Upper lobe of left lung (tissue), 6 donors: ENCODE measurements around the gene SPOCD1. TPM values are rescaled to one million over a fixed set of nuclear protein-coding genes. Genes with fewer than 3 reads are reported as not detected.

ENCODE experiments used
- ATAC-seq, 2 donors: fragments of 200-7000 bp; cut with Tn5 transposase; one replicate each; pipeline ENCODE4 v1.9.1; 2022; ENCODE audit warnings: mild to moderate bottlenecking in 2 of 2, moderate library complexity in 2 of 2; ENCODE audit not compliant: low FRiP score in 2 of 2
- DNase-seq, 2 donors: peaks; one replicate each; pipeline ENCODE4 v3.0.0-alpha.2; 2019 to 2020
- H3K27ac ChIP-seq, 4 donors: fragments of 200-600 bp; sonication (generic); one replicate each; pipeline ENCODE4 v1.5.1; 2016 to 2019
- H3K27me3 ChIP-seq, 4 donors: fragments of 200-600 bp; sonication (generic); one replicate each; pipeline ENCODE4 v1.5.1; 2017 to 2019
- H3K36me3 ChIP-seq, 4 donors: fragments of 200-600 bp; sonication (generic); one replicate each; pipeline ENCODE4 v1.5.1; 2016 to 2019
- H3K4me1 ChIP-seq, 4 donors: fragments of 200-600 bp; sonication (generic); one replicate each; pipeline ENCODE4 v1.5.1; 2018 to 2019
- H3K4me3 ChIP-seq, 4 donors: fragments of 200-600 bp; sonication (generic); one replicate each; pipeline ENCODE4 v1.5.1; 2017 to 2019; ENCODE audit warnings: mild to moderate bottlenecking in 2 of 4, moderate library complexity in 1 of 4
- H3K9me3 ChIP-seq, 4 donors: fragments of 200-600 bp; sonication (generic); one replicate each; pipeline ENCODE4 v1.5.1; 2018 to 2019
- EP300 ChIP-seq, 4 donors: sonication (generic); formaldehyde crosslinking; IDR thresholded peaks; one replicate each; pipeline ENCODE4 v1.5.1; 2017; ENCODE audit warnings: antibody characterized with exemption in 4 of 4, control low read depth in 2 of 4
- POLR2A ChIP-seq, 4 donors: fragments of 450-650 bp; IDR thresholded peaks; one replicate each; pipeline ENCODE4 v1.5.1; 2016 to 2017; ENCODE audit warnings: antibody characterized with exemption in 4 of 4, mild to moderate bottlenecking in 2 of 4
- POLR2AphosphoS5 ChIP-seq, 2 donors: sonication (generic); formaldehyde crosslinking; IDR thresholded peaks; one replicate each; pipeline ENCODE4 v1.5.1; 2017; ENCODE audit warnings: antibody characterized with exemption in 2 of 2
- WGBS, 2 donors: methylation state at CpG; one replicate each; pipeline ENCODE4 v1.1.5; 2017 to 2018; 5-methylcytosine and 5-hydroxymethylcytosine counted together
- total RNA-seq, 6 donors: library from RNA; depleted of rRNA in 4 of 6; stranded (reverse); fragments of >200 nt in 4 of 6; gene quantifications; one replicate each; pipeline versions ENCODE4 v1.1.0 to v1.2.1, GENCODE V29; 2016 to 2021
- TF ChIP-seq, protein P1 (sequence below), 6 experiments: fragments of 450-650 bp in 4 of 6; fragments of 200-600 bp in 2 of 6; sonication (generic) in 2 of 6; IDR thresholded peaks; one replicate each; pipeline ENCODE4 v1.5.1; 2016 to 2019; ENCODE audit warnings: antibody characterized with exemption in 6 of 6
- donor health status: DM: no; HTN: no; CAD: no; lungs with moderate emphysema.
- donor health status: DM: no; HTN: yes; CAD: no; lungs with severe emphysema.

Gene SPOCD1
- total RNA-seq, 6 donors from 2014 or later: 7.3 to 63.3 (median 10.4) TPM

DNA sequence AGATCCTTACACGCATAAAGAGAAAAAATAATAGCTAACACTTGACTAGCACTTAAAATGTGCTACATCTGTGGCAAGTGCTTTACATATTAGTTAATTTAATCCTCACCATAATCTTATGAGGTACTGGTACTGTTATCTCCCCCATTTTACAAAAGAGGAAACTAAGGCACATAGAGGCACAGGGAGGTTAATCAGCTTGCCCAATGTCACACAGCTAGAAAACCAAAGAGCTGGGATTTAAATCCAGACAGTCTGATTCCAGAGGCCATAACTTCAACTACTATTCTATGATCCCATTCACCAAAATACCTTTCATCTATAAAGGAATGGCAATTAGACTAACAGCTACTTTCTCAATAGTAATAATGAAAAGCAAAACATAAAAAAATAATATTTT is 11.7 kb downstream of the SPOCD1 start:
- no peak for ATAC-seq
- 61 to 74% methylated on average over 1 of the region's 1 CpG for WGBS, 2 donors

DNA sequence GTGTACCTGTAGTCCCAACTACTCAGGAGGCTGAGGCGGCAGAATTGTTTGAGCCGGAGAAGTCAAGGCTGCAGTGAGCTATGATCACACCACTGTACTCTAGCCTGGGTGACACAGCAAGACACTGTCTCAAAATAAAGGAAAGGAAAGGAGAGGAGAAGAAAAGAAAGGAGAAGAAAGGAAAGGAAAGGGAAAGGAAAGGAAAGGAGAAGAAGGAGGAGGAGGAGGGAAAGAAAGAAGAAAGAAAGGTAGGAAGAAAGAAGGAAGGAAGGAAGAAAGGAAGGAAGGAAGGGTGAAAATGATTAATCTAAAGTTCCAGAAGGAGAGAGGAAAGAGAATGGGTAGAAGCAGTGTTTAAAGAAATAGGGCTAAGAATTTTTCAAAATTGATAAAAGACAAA is 12.2 kb downstream of the SPOCD1 start:
- H3K4me3 ChIP-seq: no peak overlapping the region
- H3K27me3 ChIP-seq: no peaks in the 10 kb centered on the region
- no peak for ATAC-seq
- DNase-seq: no peak
- H3K9me3 ChIP-seq: no peaks in the 10 kb centered on the region
- H3K4me1 ChIP-seq: peaks cover 0 to 5% (median 0%) of the 10 kb centered on the region in 4 donors
- no peak overlapping the region for H3K27ac ChIP-seq
- H3K36me3 ChIP-seq: no peaks in the 10 kb centered on the region
- TF ChIP-seq POLR2AphosphoS5 (IDR thresholded peaks at IDR 0.05) (no peak), POLR2A (IDR thresholded peaks at IDR 0.05) (no peak), EP300 (IDR thresholded peaks at IDR 0.05) (no peak)
- TF ChIP-seq, protein P1, sequence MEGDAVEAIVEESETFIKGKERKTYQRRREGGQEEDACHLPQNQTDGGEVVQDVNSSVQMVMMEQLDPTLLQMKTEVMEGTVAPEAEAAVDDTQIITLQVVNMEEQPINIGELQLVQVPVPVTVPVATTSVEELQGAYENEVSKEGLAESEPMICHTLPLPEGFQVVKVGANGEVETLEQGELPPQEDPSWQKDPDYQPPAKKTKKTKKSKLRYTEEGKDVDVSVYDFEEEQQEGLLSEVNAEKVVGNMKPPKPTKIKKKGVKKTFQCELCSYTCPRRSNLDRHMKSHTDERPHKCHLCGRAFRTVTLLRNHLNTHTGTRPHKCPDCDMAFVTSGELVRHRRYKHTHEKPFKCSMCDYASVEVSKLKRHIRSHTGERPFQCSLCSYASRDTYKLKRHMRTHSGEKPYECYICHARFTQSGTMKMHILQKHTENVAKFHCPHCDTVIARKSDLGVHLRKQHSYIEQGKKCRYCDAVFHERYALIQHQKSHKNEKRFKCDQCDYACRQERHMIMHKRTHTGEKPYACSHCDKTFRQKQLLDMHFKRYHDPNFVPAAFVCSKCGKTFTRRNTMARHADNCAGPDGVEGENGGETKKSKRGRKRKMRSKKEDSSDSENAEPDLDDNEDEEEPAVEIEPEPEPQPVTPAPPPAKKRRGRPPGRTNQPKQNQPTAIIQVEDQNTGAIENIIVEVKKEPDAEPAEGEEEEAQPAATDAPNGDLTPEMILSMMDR (IDR thresholded peaks at IDR 0.05): no peak
- WGBS, 2 donors: 90 to 93% methylated on average over 2 of the region's 2 CpGs

More for the DNA sequence above, 11.7 kb downstream of the SPOCD1 start:
- no peak for DNase-seq
- Histone ChIP-seq H3K4me3 (no peak overlapping the region), H3K36me3 (no peaks in the 10 kb centered on the region), H3K27me3 (no peaks in the 10 kb centered on the region), H3K27ac (no peak overlapping the region), H3K9me3 (no peaks in the 10 kb centered on the region), H3K4me1 (peaks cover 0 to 5% (median 0%) of the 10 kb centered on the region in 4 donors)
- TF ChIP-seq POLR2A (IDR thresholded peaks at IDR 0.05) (no peak), EP300 (IDR thresholded peaks at IDR 0.05) (no peak), POLR2AphosphoS5 (IDR thresholded peaks at IDR 0.05) (no peak)
- TF ChIP-seq, protein P1 (IDR thresholded peaks at IDR 0.05): no peak

DNA sequence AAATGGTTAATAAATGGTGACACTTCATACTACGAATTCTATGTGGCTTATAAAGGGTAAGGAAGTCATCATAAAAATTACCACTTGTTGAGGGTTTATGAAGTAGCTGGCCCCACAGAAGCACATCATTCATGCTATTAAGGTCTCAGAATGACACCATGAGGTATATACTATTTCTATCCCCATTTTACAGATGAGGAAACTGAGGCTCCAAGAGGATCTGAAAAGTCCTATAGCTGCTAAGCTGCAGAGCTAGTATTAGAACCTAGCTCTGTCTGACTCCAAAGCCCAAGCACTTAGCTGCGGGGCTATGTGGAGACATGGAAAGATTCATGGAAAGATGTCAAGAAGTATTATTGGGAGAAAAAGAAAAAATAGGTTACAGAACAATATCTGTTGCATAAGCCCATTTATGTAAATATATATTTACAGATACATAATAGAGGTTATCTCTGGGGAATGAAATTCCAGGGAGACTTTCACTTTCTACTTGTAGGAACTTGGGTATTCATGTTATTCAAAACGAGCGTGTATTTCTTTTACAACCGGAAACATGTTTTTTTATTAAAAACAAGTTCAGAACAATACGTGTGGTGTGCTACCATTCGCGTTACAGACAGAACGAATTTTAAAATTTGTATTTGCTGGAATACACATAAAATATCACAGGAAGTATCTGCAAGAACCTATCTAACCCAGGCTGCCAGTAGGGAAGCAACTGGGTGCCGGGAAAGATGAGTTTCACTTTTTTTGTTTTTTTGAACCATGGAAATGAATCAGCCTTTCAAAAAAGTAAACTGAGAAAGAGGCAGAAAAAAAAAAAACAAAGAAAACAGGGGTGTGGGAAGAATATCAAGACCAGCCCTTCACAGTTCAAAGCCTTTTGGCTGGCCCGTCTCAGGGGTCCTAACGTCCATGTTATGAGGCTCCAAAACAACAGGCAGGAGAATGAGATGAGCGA is 13.4 kb downstream of the SPOCD1 start:
- H3K4me3 ChIP-seq: peak overlapping the region in 3 of 4 donors; percentile 12 to 26 (median 13)
- H3K27ac ChIP-seq: peak overlapping the region in 1 of 4 donors; percentile 11
- H3K27me3 ChIP-seq: no peaks in the 10 kb centered on the region
- WGBS, 2 donors: 48 to 52% methylated on average over 13 of the region's 13 CpGs
- no peak for TF ChIP-seq POLR2A (IDR thresholded peaks at IDR 0.05)
- TF ChIP-seq POLR2AphosphoS5 (IDR thresholded peaks at IDR 0.05): no peak
- no peak for TF ChIP-seq EP300 (IDR thresholded peaks at IDR 0.05)
- TF ChIP-seq, protein P1 (IDR thresholded peaks at IDR 0.05): no peak
- ATAC-seq: no peak
- no peak for DNase-seq
- no peaks in the 10 kb centered on the region for H3K36me3 ChIP-seq
- peaks cover 0 to 5% (median 2%) of the 10 kb centered on the region in 4 donors for H3K4me1 ChIP-seq
- H3K9me3 ChIP-seq: no peaks in the 10 kb centered on the region

DNA sequence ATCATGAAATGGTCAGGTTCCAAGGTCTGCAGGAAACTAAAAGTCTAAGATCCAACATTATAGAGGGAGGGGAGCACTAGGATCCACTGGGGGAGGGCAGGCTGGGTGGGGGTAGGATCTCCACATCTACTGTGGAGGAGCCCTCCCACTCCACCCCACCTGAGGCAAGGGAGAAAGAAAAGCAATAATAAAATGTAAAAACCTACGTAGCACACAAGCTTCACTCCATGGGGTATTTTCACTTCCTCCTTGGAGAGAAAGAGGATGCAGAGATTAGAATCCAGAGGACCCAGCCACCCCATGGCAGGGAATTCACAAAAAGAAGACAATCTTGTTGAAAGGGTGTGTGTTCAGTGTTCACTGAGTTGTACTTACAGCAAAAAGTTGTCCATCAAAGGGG is 14.4 kb downstream of the SPOCD1 start:
- Histone ChIP-seq H3K27me3 (no peaks in the 10 kb centered on the region), H3K36me3 (no peaks in the 10 kb centered on the region), H3K9me3 (no peaks in the 10 kb centered on the region), H3K4me1 (peaks cover 0 to 5% (median 2%) of the 10 kb centered on the region in 4 donors), H3K4me3 (no peak overlapping the region), H3K27ac (no peak overlapping the region)
- 57 to 78% methylated on average over 1 of the region's 1 CpG for WGBS, 2 donors
- DNase-seq (peak in 1 of 2 donors; percentile 4), ATAC-seq (no peak)
- TF ChIP-seq, protein P1 (IDR thresholded peaks at IDR 0.05): no peak
- TF ChIP-seq EP300 (IDR thresholded peaks at IDR 0.05) (no peak), POLR2A (IDR thresholded peaks at IDR 0.05) (no peak), POLR2AphosphoS5 (IDR thresholded peaks at IDR 0.05) (no peak)
